Activated CD4-positive, alpha-beta T cell treated with anti-CD3 and anti-CD28 coated beads, Interleukin-10, Interleukin-2, amounts not matched to agents 100 ng/mL and 50 ng/mL, durations not matched to agents 16 hours and 8 hours (primary cell): Measurements from ENCODE around the gene PNPLA6.

Experiments used
- DNase-seq: peaks from one replicate; pipeline ENCODE4 v3.0.0-alpha.2; 2020

Gene PNPLA6

DNA sequence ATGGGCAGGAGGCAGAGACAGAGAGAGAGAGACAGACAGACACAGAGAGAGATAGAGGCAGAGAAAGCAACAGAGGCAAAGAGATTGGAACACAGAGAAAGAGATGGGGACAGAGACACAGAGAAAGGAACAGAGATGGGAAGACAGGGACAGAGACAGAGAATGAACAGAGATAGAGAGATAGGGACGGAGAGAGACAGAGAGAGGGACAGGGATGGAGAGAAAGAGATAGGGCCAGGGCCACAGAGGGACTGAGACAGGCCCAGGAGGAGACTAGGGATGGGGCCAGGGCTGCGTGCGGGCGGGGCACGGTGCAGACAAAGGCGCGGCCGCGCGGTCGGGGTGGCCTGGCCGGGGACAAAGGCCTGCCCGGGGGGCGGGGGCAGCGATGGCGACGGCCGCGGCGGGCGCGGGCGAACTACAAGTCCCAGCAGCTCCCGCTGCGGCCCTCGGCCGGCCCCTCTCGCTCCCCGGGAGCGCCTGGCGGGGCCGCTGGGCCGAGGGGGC lies 19.8 kb upstream of the PNPLA6 start, which contains the start of gene ZNF358:
ZNF358 (plus strand) TSS at position 459 of the 507 bp plus-strand sequence. CDS start 3,140 bp downstream, outside the sequence.
- peak; percentile 44 for DNase-seq

DNA sequence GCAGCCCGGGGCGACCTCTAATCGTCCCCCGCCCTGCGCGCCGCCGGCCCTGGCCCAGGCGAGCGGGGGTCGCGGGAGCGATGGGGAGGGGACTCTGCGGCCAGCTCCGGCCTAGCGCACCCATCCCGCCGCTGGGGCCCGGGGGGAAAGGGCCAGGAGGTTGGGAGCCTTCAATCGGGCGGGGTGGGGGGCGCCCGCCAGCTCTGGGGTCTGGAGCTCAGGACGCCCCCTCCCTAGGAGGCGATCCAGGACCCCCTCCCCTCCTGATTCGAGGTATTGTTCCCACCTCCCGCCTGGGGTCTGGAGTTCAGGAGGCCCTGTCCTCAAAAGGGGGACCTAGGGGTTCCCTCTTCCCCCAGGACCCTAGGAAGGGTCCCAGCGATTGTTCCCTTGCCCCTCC lies 19.2 kb upstream of the PNPLA6 start:
- no peak for DNase-seq

DNA sequence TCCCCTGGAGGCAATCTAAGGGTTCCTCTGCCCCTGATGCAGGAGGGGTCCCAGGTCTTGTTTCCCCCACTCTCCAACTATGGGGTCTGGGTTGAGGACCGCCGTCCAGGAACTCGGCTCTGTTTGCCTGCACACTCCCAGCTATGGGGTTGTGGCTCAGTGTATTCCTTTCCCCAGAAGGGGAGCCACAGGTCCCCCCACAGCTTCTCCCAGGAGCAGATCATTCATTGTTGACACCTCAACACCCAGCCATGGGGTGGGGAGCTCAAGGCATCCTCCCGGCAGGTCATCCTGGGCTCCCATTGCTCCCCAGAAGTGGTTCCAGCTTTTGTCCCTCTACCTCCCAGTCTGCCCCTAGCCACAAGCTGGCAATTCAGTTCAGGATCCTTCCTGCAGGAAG lies 18.6 kb upstream of the PNPLA6 start:
- no peak for DNase-seq

DNA sequence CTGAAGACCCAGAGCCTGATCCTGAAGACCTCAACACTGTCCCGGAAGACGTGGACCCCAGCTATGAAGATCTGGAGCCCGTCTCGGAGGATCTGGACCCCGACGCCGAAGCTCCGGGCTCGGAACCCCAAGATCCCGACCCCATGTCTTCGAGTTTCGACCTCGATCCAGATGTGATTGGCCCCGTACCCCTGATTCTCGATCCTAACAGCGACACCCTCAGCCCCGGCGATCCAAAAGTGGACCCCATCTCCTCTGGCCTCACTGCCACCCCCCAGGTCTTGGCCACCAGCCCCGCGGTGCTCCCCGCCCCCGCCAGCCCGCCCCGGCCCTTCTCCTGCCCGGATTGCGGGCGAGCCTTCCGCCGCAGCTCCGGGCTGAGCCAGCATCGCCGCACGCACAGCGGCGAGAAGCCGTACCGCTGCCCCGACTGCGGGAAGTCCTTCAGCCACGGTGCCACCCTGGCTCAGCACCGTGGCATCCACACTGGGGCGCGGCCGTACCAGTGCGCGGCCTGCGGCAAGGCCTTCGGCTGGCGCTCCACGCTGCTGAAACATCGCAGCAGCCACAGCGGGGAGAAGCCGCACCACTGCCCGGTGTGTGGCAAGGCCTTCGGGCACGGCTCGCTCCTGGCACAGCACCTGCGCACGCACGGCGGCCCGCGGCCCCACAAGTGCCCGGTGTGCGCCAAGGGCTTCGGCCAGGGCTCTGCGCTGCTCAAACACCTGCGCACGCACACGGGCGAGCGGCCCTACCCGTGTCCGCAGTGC lies 16.0 kb upstream of the PNPLA6 start:
- no peak for DNase-seq

DNA sequence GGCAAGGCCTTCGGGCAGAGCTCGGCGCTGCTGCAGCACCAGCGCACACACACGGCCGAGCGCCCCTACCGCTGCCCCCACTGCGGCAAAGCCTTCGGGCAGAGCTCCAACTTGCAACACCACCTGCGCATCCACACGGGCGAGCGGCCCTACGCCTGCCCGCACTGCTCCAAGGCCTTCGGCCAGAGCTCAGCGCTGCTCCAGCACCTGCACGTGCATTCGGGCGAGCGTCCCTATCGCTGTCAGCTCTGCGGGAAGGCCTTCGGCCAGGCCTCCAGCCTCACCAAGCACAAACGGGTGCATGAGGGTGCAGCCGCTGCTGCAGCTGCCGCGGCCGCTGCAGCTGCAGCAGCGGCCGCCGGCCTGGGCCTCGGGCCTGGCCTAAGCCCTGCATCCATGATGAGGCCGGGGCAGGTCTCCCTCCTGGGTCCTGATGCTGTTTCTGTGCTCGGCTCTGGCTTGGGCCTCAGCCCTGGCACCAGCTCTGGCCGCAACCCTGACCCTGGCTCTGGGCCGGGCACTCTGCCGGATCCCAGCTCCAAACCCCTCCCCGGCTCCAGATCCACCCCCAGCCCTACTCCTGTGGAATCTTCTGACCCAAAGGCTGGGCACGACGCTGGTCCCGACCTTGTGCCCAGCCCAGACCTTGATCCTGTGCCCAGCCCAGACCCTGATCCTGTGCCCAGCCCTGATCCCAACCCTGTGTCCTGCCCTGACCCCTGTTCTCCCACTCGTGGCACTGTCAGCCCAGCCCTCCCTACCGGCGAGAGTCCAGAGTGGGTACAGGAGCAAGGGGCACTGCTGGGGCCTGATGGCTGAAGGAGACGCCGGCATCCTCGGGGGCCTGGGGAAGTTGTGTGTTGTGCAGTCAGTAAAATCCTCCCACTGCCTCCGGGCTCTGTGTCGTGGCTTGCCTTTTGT lies 15.1 kb upstream of the PNPLA6 start:
- DNase-seq = no peak

DNA sequence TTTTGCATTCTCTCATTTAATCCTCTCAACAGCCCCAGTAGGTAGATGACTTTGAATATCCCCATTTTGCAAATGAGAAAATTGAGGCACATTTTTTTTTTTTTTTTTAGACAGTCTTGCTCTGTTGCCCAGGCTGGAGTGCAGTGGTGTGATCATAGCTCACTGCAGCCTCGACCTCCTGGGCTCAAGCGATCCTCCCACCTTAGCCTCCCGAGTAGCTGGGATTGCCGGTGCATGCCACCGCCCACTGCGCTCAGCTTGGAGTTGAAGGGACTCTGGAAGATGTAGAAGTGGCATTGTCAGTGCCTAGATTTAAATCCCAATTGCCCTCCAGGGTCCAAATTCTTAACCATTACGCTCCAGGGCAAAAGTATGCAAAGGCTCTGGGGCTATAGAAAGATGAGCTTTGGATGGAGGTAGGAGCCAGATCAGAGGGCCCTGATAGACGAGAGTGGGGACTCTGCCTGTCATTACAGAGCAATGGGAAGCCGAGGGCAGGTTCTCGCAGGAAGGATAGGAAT lies 13.9 kb upstream of the PNPLA6 start:
- DNase-seq = no peak

DNA sequence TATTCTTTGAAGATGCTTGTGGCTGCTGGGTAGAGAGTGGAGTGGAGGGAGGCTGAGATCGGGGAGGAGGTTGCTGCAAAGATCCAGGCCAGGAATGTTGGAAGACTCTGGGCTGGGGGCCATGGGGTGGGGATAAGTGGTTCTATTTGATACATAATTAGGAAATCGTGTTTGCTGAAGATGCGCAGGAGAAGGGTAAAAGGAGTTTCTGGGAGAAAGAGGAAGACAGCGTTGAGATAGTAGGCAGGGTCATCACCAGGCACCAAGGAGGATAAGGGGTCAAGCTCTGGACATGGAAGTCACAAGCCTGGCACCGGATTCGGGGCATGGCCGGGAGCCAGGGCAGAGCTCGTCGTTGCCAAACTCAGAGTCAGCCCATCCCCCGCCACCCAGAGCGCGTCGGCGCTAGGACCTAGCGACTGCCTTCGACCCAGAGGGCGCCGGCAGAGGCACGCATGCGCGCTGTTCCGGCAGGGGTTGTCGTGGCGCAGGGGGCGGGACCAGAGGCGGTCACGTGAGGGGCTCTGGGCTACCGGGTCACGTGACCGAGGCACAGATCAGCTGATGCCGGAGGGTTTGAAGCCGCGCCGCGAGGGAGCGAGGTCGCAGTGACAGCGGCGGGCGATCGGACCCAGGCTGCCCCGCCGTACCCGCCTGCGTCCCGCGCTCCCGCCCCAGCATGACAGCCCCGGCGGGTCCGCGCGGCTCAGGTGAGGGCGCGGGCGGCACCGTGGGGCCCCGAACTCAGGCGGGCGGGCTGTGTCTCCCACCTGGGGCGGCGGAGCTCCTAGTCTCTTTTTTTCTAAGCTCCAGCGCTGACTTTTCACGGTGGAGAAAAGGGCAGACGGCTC lies 13.2 kb upstream of the PNPLA6 start, which contains the start of gene MCOLN1:
MCOLN1 (plus strand) TSS at position 553 of the 851 bp plus-strand sequence; CDS start at position 680, 127 bp downstream.
- DNase-seq = peak; percentile 100

DNA sequence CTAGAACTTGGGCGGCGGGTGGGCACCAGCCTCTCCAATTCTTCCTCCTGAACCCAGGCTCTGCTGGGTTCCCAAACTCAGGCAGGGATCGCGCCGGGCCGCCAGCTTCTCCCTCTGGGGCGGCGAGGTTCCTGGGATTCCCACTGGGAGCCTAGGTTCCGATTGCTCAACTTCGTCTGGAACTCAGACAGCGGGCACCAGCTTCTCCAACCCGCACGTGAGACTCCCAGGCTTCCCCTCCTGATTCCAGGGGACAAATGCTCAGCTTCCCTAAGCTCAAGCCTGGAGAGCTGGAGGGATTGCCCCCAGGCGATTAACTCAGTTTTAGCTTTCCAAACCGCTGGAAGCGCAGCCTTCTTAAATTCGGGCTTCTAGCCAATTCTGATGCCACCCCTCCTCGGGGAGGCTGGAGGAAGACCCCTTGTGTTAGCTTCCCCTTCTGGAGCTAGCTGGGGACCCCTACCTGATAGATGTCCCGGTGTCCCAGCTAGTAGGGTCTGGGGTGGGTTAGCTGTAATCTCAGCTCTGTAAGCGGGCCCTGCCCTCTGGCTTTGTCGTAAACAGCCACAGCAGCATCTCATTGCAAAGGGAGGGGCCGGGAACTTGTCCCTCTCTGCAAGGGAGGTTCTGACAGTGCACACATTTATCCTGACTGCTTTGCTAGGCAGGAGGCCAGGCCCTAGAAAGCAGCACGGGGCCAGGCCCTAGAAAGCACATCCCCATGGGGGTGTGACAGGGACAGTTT lies 12.4 kb upstream of the PNPLA6 start:
- no peak for DNase-seq

DNA sequence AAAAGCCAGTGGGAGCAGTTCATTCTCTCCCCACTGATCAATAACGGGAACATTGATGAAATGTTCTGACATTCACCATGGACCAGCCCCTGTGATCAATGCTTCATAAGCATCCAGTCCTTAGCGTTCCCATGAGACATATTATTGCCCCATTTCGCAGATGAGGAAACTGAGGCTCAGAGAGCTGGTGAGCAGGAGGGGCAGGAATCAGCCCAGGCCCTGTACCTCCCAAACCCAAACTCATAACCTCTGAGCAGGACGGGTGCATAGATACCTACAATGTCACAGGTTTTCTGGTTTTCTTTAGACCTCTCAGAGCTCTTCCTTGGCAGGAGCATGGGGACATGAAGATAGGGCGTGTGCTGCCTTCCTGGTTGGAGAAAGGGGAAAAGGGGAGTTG lies 11.0 kb upstream of the PNPLA6 start:
- DNase-seq = no peak

DNA sequence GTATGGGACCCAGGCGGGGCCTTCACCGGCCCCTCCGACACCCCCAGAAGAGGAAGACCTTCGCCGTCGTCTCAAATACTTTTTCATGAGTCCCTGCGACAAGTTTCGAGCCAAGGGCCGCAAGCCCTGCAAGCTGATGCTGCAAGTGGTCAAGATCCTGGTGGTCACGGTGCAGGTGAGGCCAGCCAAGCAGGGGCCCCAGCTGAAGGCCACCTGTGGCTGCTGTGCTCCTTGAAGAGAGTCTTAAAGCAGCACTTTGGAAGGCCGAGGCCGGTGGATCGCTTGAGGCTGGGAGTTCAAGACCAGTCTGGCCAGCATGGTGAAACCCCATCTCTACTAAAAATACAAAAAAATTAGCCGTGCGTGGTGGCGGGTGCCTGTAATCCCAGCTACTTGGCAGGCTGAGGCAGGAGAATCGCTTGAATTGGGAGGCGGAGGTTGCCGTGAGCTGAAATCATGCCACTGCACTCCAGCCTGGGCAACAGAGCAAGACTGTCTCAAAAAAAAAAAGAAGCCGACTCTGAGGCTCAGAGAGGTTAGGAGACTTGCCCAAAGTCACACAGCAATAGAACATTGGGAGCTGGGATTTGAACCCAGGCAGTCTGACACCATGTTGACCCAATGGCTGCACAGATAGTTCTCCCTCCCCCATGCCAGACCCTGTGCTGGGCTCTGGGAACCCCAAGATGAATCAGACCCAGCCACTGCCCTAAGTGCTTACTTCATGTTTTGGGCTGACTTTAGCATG lies 10.4 kb upstream of the PNPLA6 start:
- DNase-seq = no peak

DNA sequence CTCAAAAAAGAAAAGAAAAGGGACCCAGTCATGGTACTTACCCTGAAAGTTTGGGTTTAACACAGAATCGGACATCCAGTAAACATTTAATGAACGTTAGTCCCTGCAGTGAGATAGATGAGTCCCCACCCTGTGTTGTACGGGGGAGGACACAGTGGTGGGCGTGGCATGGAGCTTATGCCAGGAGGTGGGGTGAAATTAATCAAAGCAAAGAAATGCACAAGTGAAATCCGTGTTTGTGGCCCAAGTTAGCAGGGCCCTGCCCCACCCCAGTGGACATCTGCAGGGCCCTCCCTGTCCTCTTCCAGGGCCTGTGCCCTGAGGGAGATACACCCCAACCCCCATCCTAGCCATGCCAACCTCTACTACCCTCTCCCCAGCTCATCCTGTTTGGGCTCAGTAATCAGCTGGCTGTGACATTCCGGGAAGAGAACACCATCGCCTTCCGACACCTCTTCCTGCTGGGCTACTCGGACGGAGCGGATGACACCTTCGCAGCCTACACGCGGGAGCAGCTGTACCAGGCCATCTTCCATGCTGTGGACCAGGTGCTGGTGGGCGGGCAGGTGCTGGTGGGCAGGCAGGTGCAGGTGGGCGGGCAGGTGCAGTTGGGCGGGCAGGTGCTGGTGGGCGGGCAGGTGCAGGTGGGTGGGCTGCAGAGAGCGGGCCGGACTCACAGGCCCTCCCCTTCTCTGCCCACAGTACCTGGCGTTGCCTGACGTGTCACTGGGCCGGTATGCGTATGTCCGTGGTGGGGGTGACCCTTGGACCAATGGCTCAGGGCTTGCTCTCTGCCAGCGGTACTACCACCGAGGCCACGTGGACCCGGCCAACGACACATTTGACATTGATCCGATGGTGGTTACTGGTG lies 9.2 kb upstream of the PNPLA6 start:
- DNase-seq = no peak

DNA sequence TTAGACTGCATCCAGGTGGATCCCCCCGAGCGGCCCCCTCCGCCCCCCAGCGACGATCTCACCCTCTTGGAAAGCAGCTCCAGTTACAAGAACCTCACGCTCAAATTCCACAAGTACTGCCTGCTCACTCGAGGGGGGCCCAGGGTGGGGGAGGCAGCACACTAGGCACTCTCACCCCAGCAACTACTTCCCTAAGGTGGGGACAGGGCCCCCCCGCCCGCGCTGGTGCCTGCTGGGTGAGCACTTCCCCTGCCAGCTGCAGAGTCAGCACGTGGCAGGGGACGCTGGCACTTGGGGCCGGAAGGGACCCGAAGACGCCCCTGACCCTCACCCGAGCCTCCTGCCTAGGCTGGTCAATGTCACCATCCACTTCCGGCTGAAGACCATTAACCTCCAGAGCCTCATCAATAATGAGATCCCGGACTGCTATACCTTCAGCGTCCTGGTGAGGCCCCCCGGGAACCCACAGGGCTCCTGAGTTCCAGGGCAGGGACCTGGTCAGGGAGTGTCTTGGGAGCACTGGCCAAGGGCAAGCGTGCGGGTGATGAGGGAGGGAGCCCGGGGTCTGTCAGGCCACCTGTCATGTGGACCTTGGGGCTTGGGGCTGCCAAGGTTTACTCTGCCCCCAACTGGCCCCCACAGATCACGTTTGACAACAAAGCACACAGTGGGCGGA lies 7.9 kb upstream of the PNPLA6 start:
- no peak for DNase-seq

DNA sequence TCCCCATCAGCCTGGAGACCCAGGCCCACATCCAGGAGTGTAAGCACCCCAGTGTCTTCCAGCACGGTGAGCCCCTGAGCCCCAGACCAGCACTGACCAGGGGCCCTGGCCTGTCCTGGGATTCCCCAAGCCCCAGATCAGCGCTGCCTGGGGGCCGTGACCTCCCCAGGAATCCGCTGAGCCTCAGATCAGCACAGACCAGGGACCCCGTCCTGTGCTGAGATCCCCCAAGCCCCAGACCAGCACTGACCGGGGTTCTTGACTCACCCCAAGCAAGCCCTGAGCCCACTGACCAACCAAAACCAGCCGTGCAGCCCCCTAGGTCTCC lies 7.4 kb upstream of the PNPLA6 start:
- no peak for DNase-seq

DNA sequence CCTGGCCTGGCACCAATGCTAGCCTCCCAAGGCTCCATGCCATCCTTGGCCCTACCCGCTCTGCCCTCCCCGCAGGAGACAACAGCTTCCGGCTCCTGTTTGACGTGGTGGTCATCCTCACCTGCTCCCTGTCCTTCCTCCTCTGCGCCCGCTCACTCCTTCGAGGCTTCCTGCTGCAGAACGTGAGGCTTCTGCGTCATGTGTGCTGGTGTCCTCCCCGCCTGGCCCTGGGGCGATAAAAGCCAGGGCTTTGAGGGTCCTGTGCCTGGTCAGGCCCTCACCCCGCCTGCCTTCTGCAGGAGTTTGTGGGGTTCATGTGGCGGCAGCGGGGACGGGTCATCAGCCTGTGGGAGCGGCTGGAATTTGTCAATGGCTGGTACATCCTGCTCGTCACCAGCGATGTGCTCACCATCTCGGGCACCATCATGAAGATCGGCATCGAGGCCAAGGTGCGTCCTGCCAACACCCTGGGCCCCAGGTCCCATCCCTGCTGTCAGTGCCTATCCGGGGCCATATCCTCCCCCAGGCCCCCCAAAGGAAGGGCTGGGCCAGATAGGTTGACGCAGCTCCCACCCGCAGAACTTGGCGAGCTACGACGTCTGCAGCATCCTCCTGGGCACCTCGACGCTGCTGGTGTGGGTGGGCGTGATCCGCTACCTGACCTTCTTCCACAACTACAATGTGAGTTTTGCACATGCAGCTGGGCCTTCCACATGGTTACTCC lies 6.8 kb upstream of the PNPLA6 start:
- DNase-seq = no peak

DNA sequence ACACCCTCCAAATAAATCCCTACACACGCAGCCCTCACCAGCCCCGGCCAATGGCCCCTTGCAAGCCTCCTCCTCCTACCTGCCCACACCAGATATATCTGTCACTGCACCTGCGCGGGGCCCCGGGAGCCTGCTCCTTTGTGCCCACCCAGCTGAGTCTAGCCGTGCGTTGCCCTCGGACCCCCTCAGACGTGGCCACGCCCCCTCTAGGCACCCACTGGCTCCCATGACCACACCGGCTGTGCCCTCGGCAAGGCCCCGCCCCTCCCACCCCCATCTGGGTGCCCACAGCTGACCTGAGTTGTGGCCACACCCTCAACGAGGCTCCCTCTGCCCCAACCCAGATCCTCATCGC lies 6.3 kb upstream of the PNPLA6 start:
- no peak for DNase-seq

DNA sequence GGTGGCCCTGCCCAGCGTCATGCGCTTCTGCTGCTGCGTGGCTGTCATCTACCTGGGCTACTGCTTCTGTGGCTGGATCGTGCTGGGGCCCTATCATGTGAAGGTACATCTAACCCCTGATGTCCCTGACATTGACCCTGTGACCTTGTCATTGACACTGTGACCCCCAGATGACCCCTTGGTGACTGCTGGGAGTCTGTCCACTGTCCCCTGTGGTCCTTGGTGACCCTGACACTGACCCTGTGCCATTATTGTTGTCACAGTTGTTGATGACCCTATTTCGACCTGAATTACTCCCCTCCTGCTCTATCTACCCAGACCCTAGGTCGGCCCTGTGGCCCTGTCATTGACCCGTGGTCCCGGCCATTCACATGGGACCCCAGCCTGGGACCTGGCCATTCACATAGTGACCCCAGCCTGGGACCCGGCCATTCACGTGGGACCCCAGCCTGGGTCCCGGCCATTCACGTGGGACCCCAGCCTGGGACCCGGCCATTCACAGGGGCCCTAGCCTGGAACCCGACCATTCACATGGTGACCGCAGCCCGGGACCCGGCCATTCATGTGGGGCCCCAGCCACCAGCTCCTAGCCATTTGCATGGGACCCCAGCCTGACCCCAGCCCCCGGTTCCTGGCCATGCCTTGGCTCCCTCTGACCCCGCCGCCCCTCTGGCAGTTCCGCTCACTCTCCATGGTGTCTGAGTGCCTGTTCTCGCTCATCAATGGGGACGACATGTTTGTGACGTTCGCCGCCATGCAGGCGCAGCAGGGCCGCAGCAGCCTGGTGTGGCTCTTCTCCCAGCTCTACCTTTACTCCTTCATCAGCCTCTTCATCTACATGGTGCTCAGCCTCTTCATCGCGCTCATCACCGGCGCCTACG lies 5.7 kb upstream of the PNPLA6 start:
- no peak for DNase-seq

DNA sequence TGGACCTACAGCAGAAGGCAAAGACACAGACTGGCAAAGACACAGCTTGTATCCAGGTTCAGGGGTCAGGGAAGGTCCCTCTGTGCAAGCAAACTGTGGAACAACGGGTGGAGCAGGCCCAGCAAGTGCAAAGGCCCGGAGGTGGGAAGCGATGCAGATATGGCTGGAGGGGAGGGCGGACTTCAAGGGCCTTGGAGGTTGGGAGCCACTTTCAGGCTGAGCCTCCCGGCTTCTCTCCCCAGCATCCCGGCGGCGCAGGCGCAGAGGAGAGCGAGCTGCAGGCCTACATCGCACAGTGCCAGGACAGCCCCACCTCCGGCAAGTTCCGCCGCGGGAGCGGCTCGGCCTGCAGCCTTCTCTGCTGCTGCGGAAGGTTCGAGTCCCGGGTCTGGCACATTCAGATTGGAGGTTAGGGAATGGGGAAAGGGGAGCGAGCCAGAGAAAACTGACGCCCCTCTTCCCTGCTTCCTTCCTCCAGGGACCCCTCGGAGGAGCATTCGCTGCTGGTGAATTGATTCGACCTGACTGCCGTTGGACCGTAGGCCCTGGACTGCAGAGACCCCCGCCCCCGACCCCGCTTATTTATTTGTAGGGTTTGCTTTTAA lies 2.1 kb upstream of the PNPLA6 start:
- no peak for DNase-seq
